Thyroid gland (tissue), 4 donors: ENCODE results near the gene MRNIP.

ENCODE experiments used
- CTCF ChIP-seq, 6 experiments: fragments of 200-600 bp in 3 of 6; fragments of 450-650 bp in 3 of 6; sonication (generic) in 3 of 6; IDR thresholded peaks; one replicate each; pipeline ENCODE4 v1.5.1; 2016 to 2019; ENCODE audit warnings: antibody characterized with exemption in 6 of 6, mild to moderate bottlenecking in 2 of 6, inconsistent platforms in 1 of 6, moderate library complexity in 1 of 6
- POLR2A ChIP-seq, 2 donors: fragments of 450-650 bp; IDR thresholded peaks; one replicate each; pipeline ENCODE4 v1.6.1; 2017; ENCODE audit warnings: antibody characterized with exemption in 2 of 2, mild to moderate bottlenecking in 2 of 2, moderate library complexity in 1 of 2

GRCh38 chr5:179815491-179816249 lies 42.9 kb downstream of the MRNIP start:
- TF ChIP-seq CTCF (IDR thresholded peaks at IDR 0.05) (no peak), POLR2A (IDR thresholded peaks at IDR 0.05) (no peak)
